HEK293T (cell line): ENCODE results near the gene NYNRIN.

ENCODE experiments used
- ARNT ChIP-seq: fragments of 450-650 bp; IDR thresholded peaks from 2 replicates; pipeline ENCODE4 v1.6.1; 2017; ENCODE audit warnings: mild to moderate bottlenecking
- BHLHE40 ChIP-seq: fragments of 450-650 bp; IDR thresholded peaks from 2 replicates; pipeline ENCODE4 v1.6.1; 2016; ENCODE audit warnings: mild to moderate bottlenecking, moderate library complexity, borderline replicate concordance
- ELF4 ChIP-seq: fragments of 450-650 bp; IDR thresholded peaks from 2 replicates; pipeline ENCODE4 v1.6.1; 2017; ENCODE audit warnings: antibody characterized with exemption
- FOXA1 ChIP-seq: fragments of 450-650 bp; IDR thresholded peaks from 2 replicates; pipeline ENCODE4 v1.6.1; 2016; ENCODE audit warnings: mild to moderate bottlenecking
- FOXK2 ChIP-seq: fragments of 450-650 bp; IDR thresholded peaks from 2 replicates; pipeline ENCODE4 v1.6.1; 2016; ENCODE audit warnings: mild to moderate bottlenecking
- FOXM1 ChIP-seq: fragments of 450-650 bp; IDR thresholded peaks from 2 replicates; pipeline ENCODE4 v1.6.1; 2017; ENCODE audit warnings: mild to moderate bottlenecking, borderline replicate concordance
- HDGF ChIP-seq: fragments of 450-650 bp; IDR thresholded peaks from 2 replicates; pipeline ENCODE4 v1.6.1; 2017; ENCODE audit warnings: antibody characterized with exemption, borderline replicate concordance
- PKNOX1 ChIP-seq: fragments of 450-650 bp; IDR thresholded peaks from 2 replicates; pipeline ENCODE4 v1.6.1; 2016
- SP1 ChIP-seq: fragments of 450-650 bp; IDR thresholded peaks from 2 replicates; pipeline ENCODE4 v1.6.1; 2017
- SUZ12 ChIP-seq: fragments of 450-650 bp; IDR thresholded peaks from 2 replicates; pipeline ENCODE4 v1.6.1; 2016; ENCODE audit warnings: mild to moderate bottlenecking
- TARDBP ChIP-seq: fragments of 450-650 bp; IDR thresholded peaks from 2 replicates; pipeline ENCODE4 v1.6.1; 2016
- ZNF384 ChIP-seq: fragments of 450-650 bp; IDR thresholded peaks from 2 replicates; pipeline ENCODE4 v1.6.1; 2016

GRCh38 chr14:24426150-24426911, 27.5 kb downstream of the NYNRIN start:
- no peak for TF ChIP-seq TARDBP
- no peak for TF ChIP-seq SUZ12
- no peak for TF ChIP-seq ELF4
- TF ChIP-seq FOXM1 = no peak
- TF ChIP-seq PKNOX1 = no peak
- TF ChIP-seq BHLHE40 = no peak
- no peak for TF ChIP-seq ARNT
- no peak for TF ChIP-seq ZNF384
- TF ChIP-seq SP1 = no peak
- no peak for TF ChIP-seq FOXA1
- no peak for TF ChIP-seq HDGF
- no peak for TF ChIP-seq FOXK2
